ENCODE data around the gene PARD3B. TPM values are rescaled to one million over a fixed set of nuclear protein-coding genes. Genes with fewer than 3 reads are reported as not detected.

PARD3B gene
- total and polyA plus RNA-seq, 12 donors: 0.46 to 12.4 (median 8.3) TPM

DNA sequence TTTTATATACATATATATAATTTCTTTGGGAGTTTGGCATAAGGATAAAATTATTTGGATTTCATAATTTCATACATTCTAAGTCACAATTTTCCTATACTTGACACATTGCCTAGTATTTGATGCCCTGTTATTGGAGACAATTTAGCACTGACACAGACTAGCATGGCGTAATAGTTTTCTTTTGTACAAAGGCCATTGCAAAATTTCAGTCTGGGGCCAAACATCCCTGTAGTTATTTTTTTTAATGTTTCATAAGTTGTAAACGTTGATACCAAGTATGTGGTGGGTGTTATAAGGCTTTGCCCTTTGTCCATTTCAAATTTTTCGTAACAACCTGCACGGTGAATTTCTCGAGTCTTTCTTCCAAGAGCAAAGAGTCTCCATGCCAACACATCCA, 1041.4 kb downstream of the PARD3B start:
- no peak overlapping the region for H3K4me3 ChIP-seq
- TF ChIP-seq, protein P1, sequence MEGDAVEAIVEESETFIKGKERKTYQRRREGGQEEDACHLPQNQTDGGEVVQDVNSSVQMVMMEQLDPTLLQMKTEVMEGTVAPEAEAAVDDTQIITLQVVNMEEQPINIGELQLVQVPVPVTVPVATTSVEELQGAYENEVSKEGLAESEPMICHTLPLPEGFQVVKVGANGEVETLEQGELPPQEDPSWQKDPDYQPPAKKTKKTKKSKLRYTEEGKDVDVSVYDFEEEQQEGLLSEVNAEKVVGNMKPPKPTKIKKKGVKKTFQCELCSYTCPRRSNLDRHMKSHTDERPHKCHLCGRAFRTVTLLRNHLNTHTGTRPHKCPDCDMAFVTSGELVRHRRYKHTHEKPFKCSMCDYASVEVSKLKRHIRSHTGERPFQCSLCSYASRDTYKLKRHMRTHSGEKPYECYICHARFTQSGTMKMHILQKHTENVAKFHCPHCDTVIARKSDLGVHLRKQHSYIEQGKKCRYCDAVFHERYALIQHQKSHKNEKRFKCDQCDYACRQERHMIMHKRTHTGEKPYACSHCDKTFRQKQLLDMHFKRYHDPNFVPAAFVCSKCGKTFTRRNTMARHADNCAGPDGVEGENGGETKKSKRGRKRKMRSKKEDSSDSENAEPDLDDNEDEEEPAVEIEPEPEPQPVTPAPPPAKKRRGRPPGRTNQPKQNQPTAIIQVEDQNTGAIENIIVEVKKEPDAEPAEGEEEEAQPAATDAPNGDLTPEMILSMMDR (IDR thresholded peaks at IDR 0.05): no peak
- peaks cover 0 to 7% (median 0%) of the 10 kb centered on the region in 9 donors for H3K4me1 ChIP-seq
- intact Hi-C loops (cut with DNase I): no loop called here
- no peak overlapping the region for H3K27ac ChIP-seq
- no peaks in the 10 kb centered on the region for H3K36me3 ChIP-seq
- no peak for DNase-seq
- 98% methylated on average over 5 of the region's 5 CpGs for WGBS, 2 donors
- ATAC-seq: no peak
- H3K27me3 ChIP-seq: no peaks in the 10 kb centered on the region
- no peaks in the 10 kb centered on the region for H3K9me3 ChIP-seq

DNA sequence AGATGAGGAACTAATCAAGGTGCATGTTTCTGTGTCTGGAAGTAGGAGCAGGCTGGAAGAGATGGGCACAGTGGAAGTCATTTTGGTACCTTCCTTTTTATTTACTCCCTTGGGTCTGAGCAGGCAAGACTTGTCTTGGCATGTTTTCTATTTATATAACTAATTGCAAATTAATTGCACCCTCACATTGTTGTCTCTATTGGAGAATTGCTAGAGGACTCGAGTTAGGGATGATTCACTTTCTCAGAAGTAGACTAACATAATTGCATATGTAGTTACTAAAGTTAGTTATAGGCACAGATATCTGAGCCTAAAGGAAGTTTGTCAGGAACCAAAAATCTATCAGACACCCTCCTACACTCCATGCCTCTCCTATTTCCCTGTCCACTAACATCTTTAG, 1044.2 kb downstream of the PARD3B start:
- ATAC-seq: no peak
- Histone ChIP-seq H3K4me3 (no peak overlapping the region), H3K27ac (no peak overlapping the region), H3K27me3 (no peaks in the 10 kb centered on the region), H3K9me3 (no peaks in the 10 kb centered on the region), H3K4me1 (peaks cover 0 to 15% (median 0%) of the 10 kb centered on the region in 9 donors), H3K36me3 (no peaks in the 10 kb centered on the region)
- 49 to 50% methylated on average over 1 of the region's 1 CpG for WGBS, 2 donors
- TF ChIP-seq, protein P1 (IDR thresholded peaks at IDR 0.05): no peak
- intact Hi-C loops (cut with DNase I): no loop called here
- DNase-seq: no peak

DNA sequence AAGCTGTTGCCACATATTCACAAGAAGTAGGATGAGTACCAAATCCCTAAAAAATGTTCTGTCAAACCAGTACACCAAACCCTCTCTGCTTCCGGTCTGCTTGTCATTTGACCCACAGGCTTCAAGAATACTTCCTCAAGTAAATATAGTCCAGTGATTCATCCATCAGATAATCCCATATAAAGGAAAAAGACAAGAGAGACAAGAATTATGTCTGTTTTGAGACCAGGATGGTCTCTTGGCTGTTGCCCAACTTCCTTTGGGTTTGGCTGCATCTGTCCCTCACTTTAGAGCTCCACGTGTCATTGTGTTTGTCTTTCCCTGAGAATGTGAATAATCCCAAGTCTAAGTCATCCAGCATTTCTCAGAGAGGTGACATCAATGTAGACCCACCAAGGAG, 1045.5 kb downstream of the PARD3B start:
- peaks cover 0 to 15% (median 0%) of the 10 kb centered on the region in 9 donors for H3K4me1 ChIP-seq
- WGBS, 2 donors: 66 to 75% methylated on average over 2 of the region's 2 CpGs
- intact Hi-C loops (cut with DNase I): no loop called here
- no peak overlapping the region for H3K4me3 ChIP-seq
- peak in 1 of 8 donors; percentile 41 for ATAC-seq
- no peak overlapping the region for H3K27ac ChIP-seq
- H3K27me3 ChIP-seq: no peaks in the 10 kb centered on the region
- no peak for DNase-seq
- H3K9me3 ChIP-seq: no peaks in the 10 kb centered on the region
- no peaks in the 10 kb centered on the region for H3K36me3 ChIP-seq
- TF ChIP-seq, protein P1 (IDR thresholded peaks at IDR 0.05): no peak

- DNase-seq: peak; percentile 20 to 28
- H3K9me3 ChIP-seq: peaks cover 0 to 8% (median 0%) of the 10 kb centered on the region in 11 donors
- no peak overlapping the region for H3K4me3 ChIP-seq
- WGBS, 2 donors: 48 to 53% methylated on average over 4 of the region's 4 CpGs
- peaks cover 0 to 15% (median 0%) of the 10 kb centered on the region in 9 donors for H3K4me1 ChIP-seq
- peak overlapping the region in 1 of 10 donors; percentile 39 for H3K27ac ChIP-seq
- no peaks in the 10 kb centered on the region for H3K27me3 ChIP-seq
- peak; percentile 48 to 89 (median 84) for ATAC-seq
- TF ChIP-seq, protein P1 (IDR thresholded peaks at IDR 0.05): no peak
- no peaks in the 10 kb centered on the region for H3K36me3 ChIP-seq
- intact Hi-C loops (cut with DNase I): no loop called here
Measured at GRCh38 chr2:205593891-205594290, 1048.6 kb downstream of the PARD3B start.

All from heart right ventricle (tissue), 16 donors.